Activated CD4-positive, alpha-beta T cell treated with anti-CD3 and anti-CD28 coated beads, Interleukin-2, amount 50 U/mL, for 24 hours (primary cell): ENCODE measurements around the gene GFRAL.

ENCODE experiments used
- DNase-seq, 2 donors: peaks; one replicate each; pipeline ENCODE4 v3.0.0-alpha.2; 2020; ENCODE audit warnings: low read depth in 1 of 2, low spot score in 1 of 2

The GFRAL gene

GRCh38 chr6:55433446-55434130, 106.3 kb downstream of the GFRAL start:
- no peak for DNase-seq

- no peak for DNase-seq
Observed at GRCh38 chr6:55437141-55437540, 109.9 kb downstream of the GFRAL start.

- DNase-seq = no peak
Observed at GRCh38 chr6:55438203-55438602, 110.9 kb downstream of the GFRAL start.

- DNase-seq = no peak
Observed at GRCh38 chr6:55443238-55444134, 116.2 kb downstream of the GFRAL start.

GRCh38 chr6:55445648-55446204, 118.5 kb downstream of the GFRAL start:
- DNase-seq = no peak

GRCh38 chr6:55447891-55448290, 120.6 kb downstream of the GFRAL start:
- no peak for DNase-seq

- no peak for DNase-seq
Observed at GRCh38 chr6:55448451-55448850, 121.2 kb downstream of the GFRAL start.

- no peak for DNase-seq
Observed at GRCh38 chr6:55449225-55449624, 122.0 kb downstream of the GFRAL start.

GRCh38 chr6:55450005-55450404, 122.7 kb downstream of the GFRAL start:
- DNase-seq = no peak
